GM18867 (cell line): ENCODE measurements around the gene GRHL3.

ENCODE experiments used
- ATAC-seq: cut with Tn5 transposase; IDR thresholded peaks from one replicate; pipeline ENCODE4 v1.9.1; 2021; ENCODE audit warnings: mild to moderate bottlenecking, moderate library complexity; ENCODE audit not compliant: unreplicated experiment

GRHL3 gene

GRCh38 chr1:24292887-24293286 lies 26.3 kb upstream of the GRHL3 start:
- ATAC-seq, result no peak

- no peak for ATAC-seq
Observed at GRCh38 chr1:24293392-24294227, 25.5 kb upstream of the GRHL3 start.

- no peak for ATAC-seq
Observed at GRCh38 chr1:24294228-24294672, 24.9 kb upstream of the GRHL3 start.

DNA sequence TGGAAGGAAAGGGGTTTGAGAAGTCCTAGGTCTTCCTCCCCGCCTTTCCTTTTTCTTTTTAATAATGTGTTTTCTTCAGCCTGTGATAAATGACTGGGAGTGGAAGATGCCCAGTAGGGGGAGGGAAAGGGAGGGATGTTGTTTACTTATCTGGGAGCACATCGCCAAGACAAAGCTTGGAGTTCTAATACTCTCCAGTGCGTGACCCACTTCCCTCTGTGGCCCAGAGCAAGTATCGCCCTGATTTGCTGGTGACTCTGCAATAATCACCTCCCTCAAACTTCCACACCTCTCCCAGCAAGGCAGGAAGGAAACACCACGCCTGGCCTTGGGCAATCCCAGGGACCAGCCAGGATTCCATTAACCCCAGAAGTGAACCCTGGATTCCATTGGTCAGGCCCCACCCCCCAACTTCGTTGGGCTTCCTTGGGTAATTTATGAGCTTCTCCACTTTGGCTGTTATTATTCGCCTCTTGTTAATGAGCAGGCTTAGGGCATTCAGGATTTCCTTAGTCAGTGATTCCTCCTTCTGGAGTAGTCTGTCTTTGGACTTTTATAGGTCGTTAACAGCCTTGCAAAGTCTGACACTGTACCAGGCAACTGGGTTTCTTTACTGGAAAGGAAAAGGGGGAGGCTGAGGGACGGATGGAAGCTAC lies 24.3 kb upstream of the GRHL3 start:
- no peak for ATAC-seq

- no peak for ATAC-seq
Observed at GRCh38 chr1:24295535-24295934, 23.6 kb upstream of the GRHL3 start.

DNA sequence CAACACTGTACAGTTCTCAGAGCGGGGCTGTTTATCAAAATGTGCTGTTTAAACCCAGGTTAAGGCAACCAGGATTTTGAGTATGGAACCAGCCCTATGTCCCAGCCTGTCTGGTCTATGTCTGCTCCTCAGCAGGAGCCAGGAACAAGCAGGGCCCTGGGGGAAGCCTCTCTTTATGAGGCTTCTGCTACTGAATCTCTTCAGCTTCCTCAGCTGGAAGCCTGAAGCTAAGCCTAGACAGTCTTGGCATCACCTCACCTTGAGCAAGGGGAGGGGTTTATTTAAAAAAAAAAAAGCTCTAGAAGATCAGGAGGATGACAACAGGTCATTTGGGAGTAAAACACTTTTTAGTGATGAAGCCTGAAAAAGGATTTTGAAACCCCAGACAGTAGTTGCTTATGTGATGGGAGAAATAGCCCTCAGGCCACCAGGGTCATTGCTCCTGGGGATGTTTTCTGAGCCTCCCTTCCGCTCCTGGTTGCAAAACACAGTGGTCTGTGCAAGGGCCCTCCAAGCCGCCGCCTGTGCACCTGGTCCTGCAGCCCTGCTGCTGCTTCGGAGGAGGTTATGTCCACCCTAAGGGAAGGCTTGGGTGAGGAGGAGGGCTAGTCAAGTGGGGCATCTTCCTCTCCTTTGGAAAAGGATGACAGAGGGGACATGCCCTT lies 21.8 kb upstream of the GRHL3 start:
- no peak for ATAC-seq

DNA sequence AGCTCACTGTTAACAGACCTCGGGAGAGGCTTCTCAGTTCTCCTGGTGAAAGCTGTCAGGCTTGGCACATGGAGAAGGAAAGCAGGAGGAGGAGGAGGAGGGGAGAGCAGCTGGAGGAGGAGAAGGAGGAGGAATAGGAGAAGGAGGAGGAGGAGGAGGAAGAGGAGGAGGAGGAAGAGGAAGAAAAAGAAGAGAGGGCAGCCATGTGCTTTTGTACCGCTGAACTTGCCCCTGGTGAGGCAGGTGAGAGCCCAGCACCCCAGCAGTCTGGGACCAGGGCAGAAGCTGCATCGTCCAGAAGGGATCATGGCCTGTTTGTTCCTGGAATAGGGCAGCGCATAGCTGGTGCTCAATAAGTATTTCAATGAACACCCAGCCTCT lies 21.3 kb upstream of the GRHL3 start:
- ATAC-seq, result no peak

- no peak for ATAC-seq
Observed at GRCh38 chr1:24298606-24299005, 20.6 kb upstream of the GRHL3 start.

DNA sequence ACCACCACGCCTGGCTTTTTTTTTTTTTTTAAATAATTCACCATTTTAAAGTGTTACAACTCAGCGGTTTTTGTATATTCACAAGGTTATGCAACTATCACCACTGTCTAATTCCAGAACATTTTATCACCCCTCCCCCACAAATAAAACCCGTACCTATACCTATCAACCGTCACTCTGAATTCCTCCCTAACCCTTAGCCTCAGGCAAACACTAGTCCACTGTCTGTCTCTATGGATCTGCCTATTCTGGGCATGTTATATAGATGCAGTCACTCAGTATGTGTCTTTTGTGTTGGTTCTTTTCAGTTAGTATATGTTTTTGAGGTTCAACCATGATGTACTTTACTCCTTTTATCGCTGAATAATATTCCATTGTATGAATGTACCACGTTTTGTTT lies 19.3 kb upstream of the GRHL3 start:
- no peak for ATAC-seq

- no peak for ATAC-seq
Observed at GRCh38 chr1:24300971-24301784, 18.0 kb upstream of the GRHL3 start.

DNA sequence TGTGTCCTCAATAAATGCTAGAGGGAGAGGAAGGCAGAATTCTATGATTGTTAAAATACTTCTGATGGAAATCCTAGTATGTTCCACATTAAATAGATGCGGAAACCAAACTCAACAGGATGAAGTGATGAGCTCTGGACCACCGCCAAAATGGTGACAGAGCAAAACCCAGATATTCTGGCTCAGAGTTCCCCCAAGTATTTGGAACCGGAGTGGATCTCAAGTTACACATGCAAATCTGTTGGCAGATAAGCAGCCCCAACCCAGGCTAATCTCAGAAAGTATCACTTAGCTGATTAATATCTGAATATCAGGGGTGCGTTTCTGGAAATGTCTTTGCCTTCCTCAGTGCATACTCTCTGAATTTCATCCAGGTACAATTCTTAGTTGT lies 17.4 kb upstream of the GRHL3 start:
- no peak for ATAC-seq

- ATAC-seq, result no peak
Observed at GRCh38 chr1:24302209-24302611, 16.9 kb upstream of the GRHL3 start.

- no peak for ATAC-seq
Observed at GRCh38 chr1:24303600-24303999, 15.6 kb upstream of the GRHL3 start.

- no peak for ATAC-seq
Observed at GRCh38 chr1:24304763-24305162, 14.4 kb upstream of the GRHL3 start.

DNA sequence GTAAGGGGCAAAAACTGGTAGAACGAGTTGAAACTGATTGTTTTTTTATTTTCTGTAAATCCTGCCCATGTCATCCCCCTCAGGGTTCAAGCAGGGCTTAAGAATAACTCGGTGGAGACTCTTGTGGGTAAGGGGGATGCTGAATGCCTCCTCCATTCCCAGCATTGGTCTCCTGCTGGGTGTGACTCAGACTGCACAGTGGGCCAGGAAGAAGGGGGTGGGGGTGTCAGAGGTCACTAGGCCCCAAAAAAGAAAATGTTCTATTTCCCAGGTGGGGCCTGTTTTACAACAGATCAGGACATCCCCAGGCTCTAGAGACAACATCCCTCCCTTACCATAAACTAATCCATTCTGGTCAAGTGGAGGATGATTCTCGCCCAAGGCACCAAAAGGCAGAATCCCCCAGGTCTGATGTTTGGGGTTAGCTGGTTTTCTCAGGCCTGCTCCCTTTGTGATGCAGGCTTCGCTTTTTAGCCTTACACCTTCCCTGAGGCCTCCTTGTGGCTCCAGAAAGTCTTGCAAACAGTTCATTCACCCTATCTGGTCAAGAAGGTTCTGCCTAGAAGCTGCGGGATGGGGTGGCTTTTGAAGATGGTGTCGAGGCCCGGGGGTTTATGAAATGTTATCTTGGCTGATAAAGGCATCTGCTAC lies 10.7 kb upstream of the GRHL3 start:
- no peak for ATAC-seq

GRCh38 chr1:24309762-24310485 lies 9.2 kb upstream of the GRHL3 start:
- no peak for ATAC-seq

DNA sequence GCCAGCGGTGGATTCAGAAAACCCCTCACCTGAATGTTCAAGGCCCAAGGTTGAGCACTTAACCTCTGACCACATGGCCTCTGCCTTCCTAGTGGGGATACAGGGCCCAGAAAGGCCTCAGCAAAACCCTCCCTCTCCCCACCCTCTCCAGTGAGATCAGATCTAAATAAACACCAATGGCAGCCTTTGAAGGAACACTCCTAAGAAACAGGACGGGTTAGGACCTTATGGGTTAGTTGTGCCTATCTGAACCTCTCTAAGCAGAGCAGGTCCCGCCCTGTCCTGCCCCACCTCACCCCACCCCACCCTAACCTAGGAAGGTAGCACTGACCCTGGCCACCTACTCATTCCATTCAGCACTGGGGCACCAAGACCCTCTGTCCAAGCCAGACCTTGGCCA lies 7.9 kb upstream of the GRHL3 start:
- ATAC-seq, result no peak

DNA sequence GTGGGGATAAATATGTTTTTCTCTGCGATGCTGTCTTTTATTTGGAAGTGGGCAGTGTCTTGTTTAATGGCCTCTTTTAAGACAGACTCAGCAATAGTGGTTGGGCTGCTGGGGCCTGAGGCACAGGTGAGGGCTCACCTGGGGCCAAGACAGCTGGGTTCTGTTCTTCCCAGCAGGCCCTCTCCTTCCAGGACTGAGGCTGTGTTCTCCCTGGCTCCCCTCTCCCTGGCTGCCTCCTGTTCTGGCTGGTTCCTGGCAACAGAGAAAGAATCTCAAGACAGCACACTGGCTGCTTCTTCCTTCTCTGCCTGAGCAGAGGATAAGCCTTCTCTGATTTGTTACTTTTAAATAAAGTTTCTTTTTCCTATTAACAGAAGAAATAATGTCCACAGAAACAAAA lies 7.4 kb upstream of the GRHL3 start:
- ATAC-seq, result no peak

DNA sequence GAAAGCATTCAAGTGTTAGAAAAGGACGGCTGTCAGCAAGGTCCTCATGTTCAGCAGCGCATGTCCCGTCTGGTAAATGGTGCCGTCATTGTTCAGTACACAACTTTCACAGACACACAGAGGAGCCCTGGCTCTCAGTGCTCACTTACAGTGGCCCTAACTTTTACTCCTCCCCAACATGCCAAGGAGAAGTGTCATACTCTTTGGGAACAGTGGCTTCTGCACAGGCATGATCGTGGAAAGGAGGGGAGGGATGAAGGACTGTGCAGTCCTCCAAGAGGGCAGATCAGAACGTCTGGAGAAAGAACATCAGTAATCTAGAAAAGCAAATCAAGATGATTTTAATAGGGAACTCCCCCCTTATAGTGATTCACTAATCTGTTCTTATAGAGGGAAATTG lies 3.8 kb upstream of the GRHL3 start:
- no peak for ATAC-seq

- no peak for ATAC-seq
Observed at GRCh38 chr1:24316645-24317044, 2.5 kb upstream of the GRHL3 start.
